H1 (cell line): ENCODE measurements around the gene TNNT1. TPM values are rescaled to one million over a fixed set of nuclear protein-coding genes. Genes with fewer than 3 reads are reported as not detected.

Experiments used
- CTCF ChIA-PET: fragments of 300-600 bp; sonication (Branson Sonifier 250); formaldehyde crosslinking; loops from one replicate; lab custom pipeline; 2021; ENCODE audit not compliant: partially characterized antibody; lab: Charles Lee
- POLR2A ChIA-PET: fragments of 300-600 bp; sonication (Branson Sonifier 250); formaldehyde crosslinking; loops from one replicate; lab custom pipeline; 2021; ENCODE audit warnings: inconsistent platforms; ENCODE audit not compliant: partially characterized antibody; lab: Charles Lee
- DNase-seq, 2 experiments: peaks; one replicate each; pipeline versions ENCODE4 v3.0.0 to v3.0.0-alpha.2; 2010 to 2022; ENCODE audit warnings: low spot score in 2 of 2, low read depth in 1 of 2, mixed read lengths in 1 of 2
- FAIRE-seq: peaks from 2 replicates; lab custom pipeline; 2011; peaks lifted over from hg19 to GRCh38; lab: Jason Lieb, UNC
- H2AFZ ChIP-seq: 2 replicates; pipeline ENCODE4 v1.8.1; 2012; ENCODE audit warnings: low read length, inconsistent platforms
- H2AK5ac ChIP-seq: 2 replicates; pipeline ENCODE4 v1.6.1; 2013; ENCODE audit warnings: low read depth, low read length
- H2BK120ac ChIP-seq: replicated peaks from 2 replicates; pipeline ENCODE3; 2013; ENCODE audit warnings: low read depth, low read length, inconsistent platforms
- H2BK12ac ChIP-seq: 2 replicates; pipeline ENCODE4 v1.6.1; 2013; ENCODE audit warnings: low read depth, low read length
- H2BK15ac ChIP-seq: 2 replicates; pipeline ENCODE4 v1.6.1; 2013; ENCODE audit warnings: low read length
- H2BK20ac ChIP-seq: 2 replicates; pipeline ENCODE4 v1.6.1; 2013; ENCODE audit warnings: low read length
- H2BK5ac ChIP-seq: 2 replicates; pipeline ENCODE4 v1.6.1; 2013; ENCODE audit warnings: low read depth, low read length
- H3K14ac ChIP-seq: 2 replicates; pipeline ENCODE4 v1.6.1; 2013; ENCODE audit warnings: inconsistent platforms; ENCODE audit not compliant: insufficient read length
- H3K18ac ChIP-seq: 2 replicates; pipeline ENCODE4 v1.6.1; 2013; ENCODE audit warnings: low read length; ENCODE audit errors: extremely low read depth
- H3K23ac ChIP-seq: 2 replicates; pipeline ENCODE4 v1.6.1; 2013; ENCODE audit warnings: inconsistent platforms; ENCODE audit not compliant: insufficient read length
- H3K23me2 ChIP-seq: 2 replicates; pipeline ENCODE4 v1.6.1; 2013; ENCODE audit warnings: low read depth, low read length
- H3K27ac ChIP-seq: 2 replicates; pipeline ENCODE4 v1.6.1; 2011; ENCODE audit warnings: low read depth, low read length, inconsistent platforms
- H3K27me3 ChIP-seq, 4 experiments: replicated peaks in 1 of 4; 1 replicate in 1 of 4; 2 replicates in 3 of 4; pipeline versions ENCODE4 v1.6.1 to v1.8.1; 2011 to 2013; ENCODE audit warnings: low read length in 3 of 4, mild to moderate bottlenecking in 3 of 4, inconsistent platforms in 2 of 4, mixed read lengths in 2 of 4, moderate library complexity in 1 of 4; ENCODE audit not compliant: control insufficient read depth in 3 of 4, insufficient read depth in 3 of 4; ENCODE audit errors: extremely low read depth in 1 of 4
- H3K36me3 ChIP-seq, 4 experiments: 2 replicates each; pipeline versions ENCODE4 v1.6.1 to v1.8.1; 2011 to 2013; ENCODE audit warnings: mild to moderate bottlenecking in 4 of 4, low read length in 3 of 4, moderate library complexity in 2 of 4, control low read depth in 1 of 4, inconsistent platforms in 1 of 4; ENCODE audit not compliant: insufficient read depth in 4 of 4, control insufficient read depth in 2 of 4
- H3K4ac ChIP-seq: replicated peaks from 2 replicates; pipeline ENCODE3; 2013; ENCODE audit warnings: low read length, low read depth, mixed read lengths, inconsistent platforms; ENCODE audit not compliant: insufficient read length
- H3K4me1 ChIP-seq, 4 experiments: replicated peaks in 1 of 4; 1 replicate in 1 of 4; 2 replicates in 3 of 4; pipeline versions ENCODE4 v1.6.1 to v1.8.1; 2011 to 2013; ENCODE audit warnings: low read length in 3 of 4, inconsistent platforms in 2 of 4, mixed read lengths in 1 of 4; ENCODE audit not compliant: insufficient read depth in 4 of 4, control insufficient read depth in 3 of 4
- H3K4me2 ChIP-seq, 2 experiments: 2 replicates each; pipeline versions ENCODE4 v1.6.1 to v1.8.1; 2011 to 2013; ENCODE audit warnings: low read depth in 2 of 2, low read length in 2 of 2, control low read depth in 1 of 2, inconsistent platforms in 1 of 2, mild to moderate bottlenecking in 1 of 2; ENCODE audit not compliant: insufficient read depth in 1 of 2
- H3K4me3 ChIP-seq, 4 experiments: fragments of 200-600, 300-600 bp in 1 of 4; sonication (generic), shearing (Covaris generic), sonication (Bioruptor Twin) in 1 of 4; 2 replicates each; pipeline versions ENCODE4 v1.5.1 to v1.8.1; 2011 to 2016; ENCODE audit warnings: low read length in 4 of 4, low read depth in 3 of 4, control low read depth in 2 of 4, inconsistent platforms in 2 of 4, mild to moderate bottlenecking in 2 of 4, mixed read lengths in 1 of 4, moderate library complexity in 1 of 4; ENCODE audit not compliant: insufficient read depth in 2 of 4; ENCODE audit errors: extremely low read depth in 1 of 4
- H3K56ac ChIP-seq: replicated peaks from 2 replicates; pipeline ENCODE3; 2013; ENCODE audit warnings: low read depth, mild to moderate bottlenecking, mixed read lengths, low read length, inconsistent platforms; ENCODE audit not compliant: insufficient read length
- H3K79me1 ChIP-seq: 2 replicates; pipeline ENCODE4 v1.6.1; 2013; ENCODE audit warnings: low read depth, low read length, control low read depth
- H3K79me2 ChIP-seq, 2 experiments: 2 replicates each; pipeline versions ENCODE4 v1.6.1 to v1.8.1; 2012 to 2013; ENCODE audit warnings: low read length in 2 of 2, mild to moderate bottlenecking in 2 of 2, inconsistent platforms in 1 of 2; ENCODE audit not compliant: insufficient read depth in 2 of 2, control insufficient read depth in 1 of 2
- H3K9ac ChIP-seq, 4 experiments: replicated peaks in 1 of 4; 1 replicate in 1 of 4; 2 replicates in 3 of 4; pipeline versions ENCODE4 v1.6.1 to v1.8.1; 2011 to 2013; ENCODE audit warnings: low read depth in 3 of 4, low read length in 3 of 4, control low read depth in 2 of 4, mild to moderate bottlenecking in 2 of 4, moderate library complexity in 2 of 4, inconsistent platforms in 1 of 4; ENCODE audit errors: extremely low read depth in 1 of 4
- H3K9me3 ChIP-seq, 2 experiments: 2 replicates each; pipeline versions ENCODE4 v1.6.1 to v1.8.1; 2012 to 2013; ENCODE audit warnings: mild to moderate bottlenecking in 2 of 2, moderate library complexity in 2 of 2, control low read depth in 1 of 2, inconsistent platforms in 1 of 2, low read depth in 1 of 2, low read length in 1 of 2, mixed read lengths in 1 of 2; ENCODE audit not compliant: insufficient read depth in 2 of 2
- H4K20me1 ChIP-seq, 2 experiments: replicated peaks in 1 of 2; 2 replicates each; pipeline versions ENCODE3 to v1.8.1; 2011 to 2013; ENCODE audit warnings: inconsistent platforms in 2 of 2, low read length in 2 of 2, mild to moderate bottlenecking in 1 of 2; ENCODE audit not compliant: insufficient read depth in 2 of 2, control insufficient read depth in 1 of 2
- H4K5ac ChIP-seq: 2 replicates; pipeline ENCODE4 v1.6.1; 2013; ENCODE audit warnings: low read length, low read depth, mixed read lengths, inconsistent platforms; ENCODE audit not compliant: insufficient read length
- H4K8ac ChIP-seq: 2 replicates; pipeline ENCODE4 v1.8.0; 2013; ENCODE audit warnings: mild to moderate bottlenecking, moderate library complexity, low read length, inconsistent platforms; ENCODE audit not compliant: insufficient read depth; ENCODE audit errors: extremely low read depth
- H4K91ac ChIP-seq: replicated peaks from 2 replicates; pipeline ENCODE3; 2013; ENCODE audit warnings: low read length, mixed read lengths, inconsistent platforms; ENCODE audit not compliant: insufficient read length
- CEBPB ChIP-seq: IDR thresholded peaks from 2 replicates; pipeline ENCODE4 v1.6.1; 2012; ENCODE audit warnings: low read depth, low read length
- RAD21 ChIP-seq, 2 experiments: IDR thresholded peaks in 1 of 2; conservative IDR thresholded peaks in 1 of 2; 2 replicates each; pipeline ENCODE4 v1.6.1; 2011; ENCODE audit warnings: low read depth in 2 of 2, low read length in 2 of 2, improper control_type of control experiment in 1 of 2, inconsistent platforms in 1 of 2, mild to moderate bottlenecking in 1 of 2, moderate library complexity in 1 of 2
- WGBS, 2 experiments: shearing (Covaris generic) in 1 of 2; methylation state at CpG; one replicate each; pipeline versions ENCODE4 v1.1.6 to v1.1.7; 2013 to 2015; ENCODE audit warnings: low lambda C conversion rate in 2 of 2, mixed read lengths in 2 of 2, inconsistent platforms in 1 of 2, low coverage in 1 of 2, missing lambda C conversion rate in 1 of 2; ENCODE audit not compliant: insufficient replicate concordance in 2 of 2, insufficient coverage in 1 of 2, insufficient read length in 1 of 2; ENCODE audit errors: extremely low coverage in 1 of 2, missing lambda C conversion rate in 1 of 2; 5-methylcytosine and 5-hydroxymethylcytosine counted together
- polyA plus RNA-seq, 7 experiments: library from polyadenylated mRNA; depleted of rRNA in 3 of 7; stranded (reverse) in 5 of 7; unstranded in 2 of 7; fragments of >200 nt in 5 of 7; fragments of 200-250 nt in 2 of 7; gene quantifications; 1 replicate in 5 of 7; 2 replicates in 1 of 7; 4 replicates in 1 of 7; pipeline versions ENCODE4 v1.2.1 to v1.2.3, GENCODE V29; 2011 to 2013; ENCODE audit warnings: missing spikeins in 2 of 7, mixed read lengths in 2 of 7
- total RNA-seq: library from RNA; stranded (reverse); fragmentation: NEBNext Ultra II Directional; extraction: Animal tissue kit (Norgen Biotek cat#: 25700); gene quantifications from 2 replicates; pipeline ENCODE4 v1.2.1, GENCODE V29; 2021
- TF ChIP-seq, protein P1 (sequence below), 3 experiments: IDR thresholded peaks; 1 replicate in 2 of 3; 2 replicates in 1 of 3; pipeline versions ENCODE4 v1.5.1 to v1.6.1; 2011; ENCODE audit warnings: low read length in 3 of 3, mild to moderate bottlenecking in 3 of 3, inconsistent platforms in 2 of 3, low read depth in 1 of 3, moderate library complexity in 1 of 3; ENCODE audit not compliant: insufficient read depth in 1 of 3; ENCODE audit errors: control extremely low read depth in 1 of 3

TNNT1 gene
- total and polyA plus RNA-seq, 2 of the 8 experiments (the other 6 are each of a cell fraction or from before 2014, with no cell fraction given) = 69.6 to 107 TPM

GRCh38 chr19:55099557-55100506, 49.2 kb downstream of the TNNT1 start:
- H2BK20ac ChIP-seq = no peak overlapping the region
- no peak overlapping the region for H2BK5ac ChIP-seq
- no peak overlapping the region for H2BK120ac ChIP-seq
- H2AFZ ChIP-seq = no peak overlapping the region
- H3K27me3 ChIP-seq = 0 out of 7 replicates have a peak, but pooled peaks cover 0 to 3% (median 0%) of the 10 kb centered on the region in 4 experiments
- ChIA-PET POLR2A (interaction anchor here (0.5 to 1.4 kb wide), 6 partner anchors 11 to 34 kb away, joined by 3 to 4 read pairs (median 3); no protein-coding TSS in a partner anchor), CTCF (interaction anchor here (0.6 to 3.0 kb wide), 15 partner anchors 8 to 314 kb away, joined by 3 to 26 read pairs (median 3); partner anchors contain the start of gene TNNI3)
- H3K9me3 ChIP-seq = peaks cover 2 to 4% of the 10 kb centered on the region in 2 experiments; a peak in 2 of 4 replicates
- H3K9ac ChIP-seq = no peak overlapping the region; a peak in 1 of 7 replicates
- H3K4me3 ChIP-seq = no peak overlapping the region
- H3K27ac ChIP-seq = no peak overlapping the region
- H4K8ac ChIP-seq = no peak overlapping the region
- FAIRE-seq (no peak), DNase-seq (peak in 1 of 2 experiments; percentile 67)
- H3K4ac ChIP-seq = no peak overlapping the region
- TF ChIP-seq CEBPB (no peak), RAD21 (IDR thresholded peaks at IDR 0.05 in 1 of 2, conservative IDR thresholded peaks at IDR 0.05 in 1 of 2; ENCODE audit: low read depth in 2 of 2, low read length in 2 of 2) (peak; percentile 64 to 73)
- TF ChIP-seq, protein P1, sequence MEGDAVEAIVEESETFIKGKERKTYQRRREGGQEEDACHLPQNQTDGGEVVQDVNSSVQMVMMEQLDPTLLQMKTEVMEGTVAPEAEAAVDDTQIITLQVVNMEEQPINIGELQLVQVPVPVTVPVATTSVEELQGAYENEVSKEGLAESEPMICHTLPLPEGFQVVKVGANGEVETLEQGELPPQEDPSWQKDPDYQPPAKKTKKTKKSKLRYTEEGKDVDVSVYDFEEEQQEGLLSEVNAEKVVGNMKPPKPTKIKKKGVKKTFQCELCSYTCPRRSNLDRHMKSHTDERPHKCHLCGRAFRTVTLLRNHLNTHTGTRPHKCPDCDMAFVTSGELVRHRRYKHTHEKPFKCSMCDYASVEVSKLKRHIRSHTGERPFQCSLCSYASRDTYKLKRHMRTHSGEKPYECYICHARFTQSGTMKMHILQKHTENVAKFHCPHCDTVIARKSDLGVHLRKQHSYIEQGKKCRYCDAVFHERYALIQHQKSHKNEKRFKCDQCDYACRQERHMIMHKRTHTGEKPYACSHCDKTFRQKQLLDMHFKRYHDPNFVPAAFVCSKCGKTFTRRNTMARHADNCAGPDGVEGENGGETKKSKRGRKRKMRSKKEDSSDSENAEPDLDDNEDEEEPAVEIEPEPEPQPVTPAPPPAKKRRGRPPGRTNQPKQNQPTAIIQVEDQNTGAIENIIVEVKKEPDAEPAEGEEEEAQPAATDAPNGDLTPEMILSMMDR (IDR thresholded peaks at IDR 0.05; ENCODE audit: control extremely low read depth in 1 of 3, insufficient read depth in 1 of 3, low read depth in 1 of 3, low read length in 3 of 3) = peak; percentile 42 to 55 (median 54)
- H3K36me3 ChIP-seq = peaks cover 0 to 2% (median 0%) of the 10 kb centered on the region in 4 experiments; a peak in 1 of 8 replicates
- H3K79me1 ChIP-seq = peaks cover 3% of the 10 kb centered on the region; the same call in 1 of the 2 replicates
- H2BK12ac ChIP-seq = no peak overlapping the region
- H3K14ac ChIP-seq = no peak overlapping the region
- 87% methylated on average over 27 of the region's 27 CpGs; no CpG with 5 or more reads in 1 of the 2 experiments for WGBS, 2 experiments
- no peak overlapping the region for H4K5ac ChIP-seq
- peaks cover 0 to 14% (median 9%) of the 10 kb centered on the region in 4 experiments; a peak in 6 of 7 replicates for H3K4me1 ChIP-seq
- H4K91ac ChIP-seq = no peak overlapping the region
- no peak overlapping the region for H3K4me2 ChIP-seq
- no peak overlapping the region for H2AK5ac ChIP-seq
- no peak overlapping the region for H3K23ac ChIP-seq
- H3K56ac ChIP-seq = no peak overlapping the region
- peaks cover 16% of the 10 kb centered on the region in 2 experiments for H4K20me1 ChIP-seq
- no peaks in the 10 kb centered on the region for H3K23me2 ChIP-seq
- H3K79me2 ChIP-seq = no peaks in the 10 kb centered on the region
- no peak overlapping the region for H2BK15ac ChIP-seq
- no peak overlapping the region for H3K18ac ChIP-seq
